Fibroblast of villous mesenchyme (primary cell): ENCODE data around the gene NUMA1. TPM values are rescaled to one million over a fixed set of nuclear protein-coding genes. Genes with fewer than 3 reads are reported as not detected.

Experiments used
- DNase-seq: peaks from one replicate; pipeline ENCODE4 v3.0.0-alpha.2; 2010; ENCODE audit warnings: low read depth
- H3K4me3 ChIP-seq: 2 replicates; pipeline ENCODE4 v1.5.1; 2011; ENCODE audit warnings: low read depth, mild to moderate bottlenecking, low read length
- CTCF ChIP-seq: IDR thresholded peaks from 2 replicates; pipeline ENCODE4 v1.5.1; 2012; ENCODE audit warnings: low read depth, mild to moderate bottlenecking, low read length; ENCODE audit not compliant: insufficient read depth
- total RNA-seq: library from RNA; depleted of rRNA; stranded (reverse); fragments of >200 nt; gene quantifications from 2 replicates; pipeline ENCODE4 v1.2.3, GENCODE V29; 2012

The NUMA1 gene
- total RNA-seq, 1 donor: 169 TPM

- no peak for TF ChIP-seq CTCF
- no peak overlapping the region for H3K4me3 ChIP-seq
- no peak for DNase-seq
Measured at GRCh38 chr11:72026090-72026489, 54.3 kb downstream of the NUMA1 start.

GRCh38 chr11:72024069-72024754, 56.1 kb downstream of the NUMA1 start:
- TF ChIP-seq CTCF: no peak
- H3K4me3 ChIP-seq: no peak overlapping the region
- no peak for DNase-seq

- no peak for DNase-seq
- no peak overlapping the region for H3K4me3 ChIP-seq
- no peak for TF ChIP-seq CTCF
Measured at GRCh38 chr11:72023335-72023734, 57.0 kb downstream of the NUMA1 start.

- TF ChIP-seq CTCF: no peak
- H3K4me3 ChIP-seq: no peak overlapping the region
- no peak for DNase-seq
Measured at GRCh38 chr11:72018171-72018570, 62.2 kb downstream of the NUMA1 start.

GRCh38 chr11:72015511-72016061, 64.8 kb downstream of the NUMA1 start:
- DNase-seq: peak; percentile 38
- no peak overlapping the region for H3K4me3 ChIP-seq
- peak; percentile 44 for TF ChIP-seq CTCF

- no peak for TF ChIP-seq CTCF
- H3K4me3 ChIP-seq: no peak overlapping the region
- DNase-seq: no peak
Measured at GRCh38 chr11:72014761-72015320, 65.5 kb downstream of the NUMA1 start.
